C4-2B (cell line): ENCODE data around the gene SLC22A13.

Source experiments
- H3K27ac ChIP-seq: fragments of 450-650 bp; 2 replicates; pipeline ENCODE4 v1.5.1; 2017
- ZFX ChIP-seq: fragments of 450-650 bp; IDR thresholded peaks from 2 replicates; pipeline ENCODE4 v1.6.1; 2017
- TF ChIP-seq, protein P1 (sequence below): fragments of 450-650 bp; conservative IDR thresholded peaks from 2 replicates; pipeline ENCODE4 v1.5.1; 2017; ENCODE audit warnings: mild to moderate bottlenecking

The SLC22A13 gene

DNA sequence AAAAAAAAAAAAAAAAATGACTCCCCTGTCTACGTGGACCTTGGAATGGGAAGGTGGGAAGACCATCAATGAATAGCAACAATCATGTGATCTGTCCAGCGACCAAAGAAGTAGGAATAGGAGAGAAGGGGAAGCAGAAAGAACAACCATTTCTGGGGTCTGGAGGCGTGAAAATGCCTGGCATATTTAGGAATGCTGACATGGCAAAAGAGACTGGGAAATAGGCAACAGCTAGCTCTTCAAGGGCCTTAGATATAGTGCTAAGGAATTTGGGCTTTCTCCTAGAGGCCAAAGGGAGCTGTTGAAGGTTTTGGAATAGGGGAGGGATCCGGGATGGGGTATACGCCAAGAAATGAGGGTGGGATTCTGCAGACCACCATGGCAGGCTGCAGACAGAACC lies 5.9 kb downstream of the SLC22A13 start:
- TF ChIP-seq ZFX, result no peak
- TF ChIP-seq, protein P1, sequence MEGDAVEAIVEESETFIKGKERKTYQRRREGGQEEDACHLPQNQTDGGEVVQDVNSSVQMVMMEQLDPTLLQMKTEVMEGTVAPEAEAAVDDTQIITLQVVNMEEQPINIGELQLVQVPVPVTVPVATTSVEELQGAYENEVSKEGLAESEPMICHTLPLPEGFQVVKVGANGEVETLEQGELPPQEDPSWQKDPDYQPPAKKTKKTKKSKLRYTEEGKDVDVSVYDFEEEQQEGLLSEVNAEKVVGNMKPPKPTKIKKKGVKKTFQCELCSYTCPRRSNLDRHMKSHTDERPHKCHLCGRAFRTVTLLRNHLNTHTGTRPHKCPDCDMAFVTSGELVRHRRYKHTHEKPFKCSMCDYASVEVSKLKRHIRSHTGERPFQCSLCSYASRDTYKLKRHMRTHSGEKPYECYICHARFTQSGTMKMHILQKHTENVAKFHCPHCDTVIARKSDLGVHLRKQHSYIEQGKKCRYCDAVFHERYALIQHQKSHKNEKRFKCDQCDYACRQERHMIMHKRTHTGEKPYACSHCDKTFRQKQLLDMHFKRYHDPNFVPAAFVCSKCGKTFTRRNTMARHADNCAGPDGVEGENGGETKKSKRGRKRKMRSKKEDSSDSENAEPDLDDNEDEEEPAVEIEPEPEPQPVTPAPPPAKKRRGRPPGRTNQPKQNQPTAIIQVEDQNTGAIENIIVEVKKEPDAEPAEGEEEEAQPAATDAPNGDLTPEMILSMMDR, result no peak
- H3K27ac ChIP-seq, result no peak overlapping the region

DNA sequence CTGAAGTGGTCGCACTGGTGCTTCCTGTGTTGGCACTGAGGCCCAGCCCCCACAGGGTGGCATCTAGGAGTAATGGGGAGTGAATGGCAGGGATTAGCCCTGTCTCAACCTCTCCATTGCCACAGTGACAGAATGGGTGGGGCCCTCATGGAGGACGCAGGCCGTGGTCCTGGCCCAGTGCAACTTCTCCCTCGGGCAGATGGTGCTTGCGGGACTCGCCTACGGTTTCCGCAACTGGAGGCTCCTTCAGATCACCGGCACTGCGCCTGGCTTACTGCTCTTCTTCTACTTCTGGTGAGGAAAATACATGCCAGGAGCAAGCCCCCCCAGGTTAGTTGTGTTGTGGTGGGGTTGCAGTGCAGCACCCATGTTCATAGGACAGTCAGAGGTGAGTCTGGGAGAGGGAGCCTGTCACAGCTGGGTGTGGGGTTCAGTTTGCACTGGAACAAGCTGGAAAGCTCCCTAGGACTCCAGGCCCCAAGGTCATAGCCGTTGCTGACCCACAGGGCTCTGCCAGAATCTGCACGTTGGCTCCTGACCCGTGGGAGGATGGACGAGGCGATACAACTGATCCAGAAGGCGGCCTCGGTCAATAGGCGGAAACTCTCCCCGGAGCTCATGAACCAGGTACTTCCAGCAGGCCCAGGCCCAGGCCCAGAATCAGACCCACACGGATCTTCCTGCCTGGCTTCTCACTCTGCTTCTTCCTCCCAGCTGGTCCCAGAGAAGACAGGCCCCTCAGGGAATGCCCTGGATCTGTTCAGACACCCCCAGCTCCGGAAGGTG lies 9.4 kb downstream of the SLC22A13 start:
- no peak for TF ChIP-seq ZFX
- TF ChIP-seq, protein P1, result no peak
- no peak overlapping the region for H3K27ac ChIP-seq

DNA sequence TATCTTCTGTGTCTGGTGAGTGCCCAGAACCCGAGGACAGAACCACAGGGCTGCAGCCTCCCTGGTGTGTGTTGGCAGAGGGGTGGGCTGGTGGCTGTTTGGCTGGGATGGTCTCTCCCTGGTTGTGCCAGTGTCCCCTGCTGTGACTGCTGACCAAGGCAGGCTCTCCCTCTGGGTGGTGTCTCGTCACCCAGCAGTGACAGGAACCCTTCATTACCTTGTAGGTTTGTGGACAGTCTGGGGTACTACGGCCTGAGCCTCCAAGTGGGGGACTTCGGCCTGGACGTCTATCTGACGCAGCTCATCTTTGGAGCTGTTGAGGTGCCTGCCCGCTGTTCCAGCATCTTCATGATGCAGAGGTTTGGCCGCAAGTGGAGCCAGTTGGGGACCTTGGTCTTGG lies 10.0 kb downstream of the SLC22A13 start:
- TF ChIP-seq ZFX, result no peak
- TF ChIP-seq, protein P1, result no peak
- H3K27ac ChIP-seq, result no peak overlapping the region

DNA sequence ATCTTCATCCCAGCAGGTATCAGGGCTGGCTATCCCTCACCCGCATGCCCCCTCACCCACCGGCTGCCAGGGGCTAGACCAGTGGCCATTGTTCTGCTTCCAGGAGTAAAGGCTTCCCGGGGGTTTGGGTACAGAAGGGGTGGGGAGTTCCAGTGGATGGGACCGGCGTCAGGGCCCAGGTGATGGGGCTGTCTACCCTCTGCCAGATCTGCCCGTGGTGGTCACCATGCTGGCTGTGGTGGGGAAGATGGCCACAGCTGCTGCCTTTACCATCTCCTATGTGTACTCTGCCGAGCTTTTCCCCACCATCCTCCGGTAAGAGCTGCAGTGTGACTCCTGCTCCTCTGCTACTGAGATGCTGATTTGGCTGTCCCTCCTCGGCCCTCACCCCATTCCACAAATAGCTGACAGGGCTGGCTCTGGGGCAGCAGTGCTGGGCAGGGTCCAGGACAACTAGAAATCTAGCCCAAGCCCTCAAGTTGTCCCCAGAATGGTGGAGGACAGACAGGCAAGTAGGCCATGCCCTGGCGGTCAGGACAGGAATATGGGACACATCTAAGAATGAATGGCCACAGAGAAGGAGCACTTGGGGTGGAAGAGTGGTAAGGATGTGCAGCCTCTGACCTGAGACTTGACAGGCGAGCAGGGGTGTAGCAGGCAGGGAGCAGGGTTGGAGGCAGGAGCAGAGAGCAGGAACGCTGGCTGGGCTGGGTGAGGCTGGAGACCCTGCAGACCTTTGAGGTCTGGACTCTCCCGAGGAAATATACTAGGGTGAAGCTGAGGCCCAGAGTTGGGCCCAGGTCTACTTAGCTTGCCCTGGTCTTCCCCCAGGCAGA lies 10.7 kb downstream of the SLC22A13 start:
- no peak for TF ChIP-seq ZFX
- TF ChIP-seq, protein P1, result no peak
- H3K27ac ChIP-seq, result no peak overlapping the region

DNA sequence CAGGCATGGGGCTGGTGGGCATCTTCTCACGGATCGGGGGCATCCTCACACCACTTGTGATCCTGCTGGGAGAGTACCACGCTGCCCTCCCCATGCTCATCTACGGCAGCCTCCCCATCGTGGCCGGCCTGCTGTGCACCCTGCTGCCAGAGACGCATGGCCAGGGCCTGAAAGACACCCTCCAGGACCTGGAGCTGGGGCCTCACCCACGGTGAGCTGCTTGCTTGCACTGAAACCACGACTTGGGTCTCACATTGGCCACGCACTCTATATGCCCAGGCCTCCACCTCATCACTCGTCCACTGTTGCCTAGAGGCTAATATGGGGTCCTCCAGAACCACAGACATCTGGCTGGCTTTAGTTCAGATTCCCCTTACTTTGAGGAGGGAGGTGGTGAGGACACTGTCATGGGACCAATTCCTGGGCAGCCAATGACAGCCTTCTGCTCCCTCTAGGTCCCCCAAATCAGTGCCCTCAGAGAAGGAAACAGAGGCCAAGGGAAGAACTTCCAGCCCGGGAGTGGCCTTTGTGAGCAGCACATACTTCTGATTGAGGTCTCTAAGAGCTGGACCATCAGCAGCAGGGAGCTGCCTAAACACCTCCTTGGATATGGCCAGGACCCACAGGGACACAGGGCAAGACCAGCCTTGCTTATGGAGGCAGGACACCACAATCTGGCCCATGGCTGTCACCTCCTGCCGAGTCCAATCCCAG lies 11.5 kb downstream of the SLC22A13 start:
- TF ChIP-seq ZFX, result no peak
- TF ChIP-seq, protein P1, result no peak

DNA sequence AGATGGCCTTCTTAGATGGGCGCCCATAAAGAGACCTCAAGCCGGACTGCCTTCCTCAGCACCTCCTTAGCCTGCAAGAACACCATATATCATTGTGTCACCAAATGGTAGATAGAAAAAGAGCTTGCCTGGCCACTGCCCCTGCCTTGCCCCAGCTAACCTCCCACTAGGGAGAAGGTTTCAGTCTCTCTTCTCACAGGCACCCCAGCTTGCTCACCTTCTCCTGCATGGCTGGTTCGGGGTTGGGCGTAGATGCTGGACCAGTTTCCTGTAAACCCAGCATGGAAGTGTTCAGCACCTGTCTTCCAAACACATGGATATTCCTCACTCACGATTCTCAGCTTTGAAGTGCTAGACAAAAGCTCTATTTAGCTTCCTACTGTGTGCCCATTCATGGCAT lies 13.2 kb downstream of the SLC22A13 start:
- no peak for TF ChIP-seq ZFX
- TF ChIP-seq, protein P1, result no peak
- no peak overlapping the region for H3K27ac ChIP-seq

More for the DNA sequence above, 11.5 kb downstream of the SLC22A13 start:
- no peak overlapping the region for H3K27ac ChIP-seq
